GM10847 (cell line): Measurements from ENCODE around the gene TOMM40L.

Experiments
- POLR2A ChIP-seq: IDR thresholded peaks from 2 replicates; pipeline ENCODE4 v1.6.1; 2011; ENCODE audit not compliant: insufficient read length; ENCODE audit errors: extremely low read depth

TOMM40L gene

DNA sequence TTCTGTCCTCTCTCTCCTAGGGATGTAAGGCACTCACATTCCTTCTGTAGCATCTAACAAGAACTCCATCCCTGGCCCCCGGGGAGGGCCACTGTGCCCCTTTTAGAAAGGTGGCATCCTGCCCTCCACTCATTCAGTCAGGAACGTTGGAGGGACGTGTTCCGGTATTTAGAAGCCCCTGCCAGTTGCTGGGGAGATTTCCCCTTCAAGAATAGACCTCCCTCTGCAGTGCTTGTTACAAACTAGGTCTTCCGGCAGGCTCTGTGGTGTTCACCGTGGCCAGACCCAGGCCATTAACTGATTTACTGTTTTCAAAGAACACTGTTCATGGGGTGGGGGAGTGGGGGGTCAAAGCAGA is 33.5 kb downstream of the TOMM40L start:
- TF ChIP-seq POLR2A = no peak

DNA sequence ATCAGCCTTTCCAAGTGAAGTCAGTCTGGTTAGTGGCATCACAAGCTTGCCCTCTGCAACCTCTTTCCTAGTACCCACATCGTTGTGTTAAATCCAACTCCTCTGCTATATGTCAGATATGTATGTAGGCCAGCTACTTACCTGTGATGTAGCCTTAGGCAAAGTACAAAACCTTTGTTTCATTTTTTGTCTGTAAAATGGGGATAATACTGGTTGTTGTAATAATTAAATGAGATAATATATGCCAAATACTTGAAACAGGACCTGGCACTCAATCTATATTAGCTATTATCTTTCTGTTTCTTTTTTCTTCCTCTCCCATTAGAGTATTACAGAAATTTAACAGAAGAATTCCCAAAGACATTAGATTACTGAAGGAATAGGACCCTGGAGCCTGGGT is 33.9 kb downstream of the TOMM40L start:
- TF ChIP-seq POLR2A = no peak

DNA sequence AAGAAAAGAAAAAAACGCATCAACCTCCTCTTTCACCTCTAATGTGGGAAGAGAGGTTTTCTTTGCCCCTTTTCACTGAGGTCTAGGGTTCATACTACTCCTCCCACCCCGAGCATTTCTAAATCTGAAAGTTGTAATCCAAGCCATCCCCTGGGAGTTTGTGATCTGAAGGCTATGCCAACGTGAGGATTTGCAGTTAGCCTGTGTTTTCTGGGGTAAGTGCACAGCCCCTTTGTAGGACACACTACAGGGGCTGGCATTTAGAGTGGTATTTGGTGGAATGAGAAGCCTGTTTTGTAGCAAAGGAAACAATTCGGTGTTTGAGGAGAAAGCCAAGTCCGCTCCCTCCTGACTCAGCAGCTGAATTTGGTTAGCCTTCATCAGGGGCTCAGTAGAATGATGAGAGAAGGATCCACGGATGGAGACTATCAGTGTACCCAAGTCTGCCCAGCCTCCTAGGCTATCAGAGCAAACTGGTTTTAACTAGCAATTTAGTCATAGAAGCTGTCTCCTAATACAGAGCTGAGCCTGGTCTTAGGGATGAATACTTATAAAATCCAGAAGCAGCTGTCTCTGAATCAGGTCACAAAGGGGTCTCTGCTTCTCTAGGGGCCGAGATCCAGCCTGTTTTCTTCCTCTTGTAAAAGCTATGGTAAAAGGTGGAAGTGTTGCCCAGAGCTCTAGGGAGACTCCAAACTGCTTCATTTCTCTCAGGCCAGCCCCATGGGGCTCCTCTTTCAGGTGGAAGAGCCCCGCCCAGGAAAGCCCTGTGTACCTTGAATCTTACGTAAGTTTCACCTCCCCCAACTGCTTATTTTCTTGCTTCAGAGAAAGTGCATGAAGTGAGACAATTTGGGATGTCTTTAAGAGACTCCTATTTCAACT is 34.8 kb downstream of the TOMM40L start:
- TF ChIP-seq POLR2A = no peak

DNA sequence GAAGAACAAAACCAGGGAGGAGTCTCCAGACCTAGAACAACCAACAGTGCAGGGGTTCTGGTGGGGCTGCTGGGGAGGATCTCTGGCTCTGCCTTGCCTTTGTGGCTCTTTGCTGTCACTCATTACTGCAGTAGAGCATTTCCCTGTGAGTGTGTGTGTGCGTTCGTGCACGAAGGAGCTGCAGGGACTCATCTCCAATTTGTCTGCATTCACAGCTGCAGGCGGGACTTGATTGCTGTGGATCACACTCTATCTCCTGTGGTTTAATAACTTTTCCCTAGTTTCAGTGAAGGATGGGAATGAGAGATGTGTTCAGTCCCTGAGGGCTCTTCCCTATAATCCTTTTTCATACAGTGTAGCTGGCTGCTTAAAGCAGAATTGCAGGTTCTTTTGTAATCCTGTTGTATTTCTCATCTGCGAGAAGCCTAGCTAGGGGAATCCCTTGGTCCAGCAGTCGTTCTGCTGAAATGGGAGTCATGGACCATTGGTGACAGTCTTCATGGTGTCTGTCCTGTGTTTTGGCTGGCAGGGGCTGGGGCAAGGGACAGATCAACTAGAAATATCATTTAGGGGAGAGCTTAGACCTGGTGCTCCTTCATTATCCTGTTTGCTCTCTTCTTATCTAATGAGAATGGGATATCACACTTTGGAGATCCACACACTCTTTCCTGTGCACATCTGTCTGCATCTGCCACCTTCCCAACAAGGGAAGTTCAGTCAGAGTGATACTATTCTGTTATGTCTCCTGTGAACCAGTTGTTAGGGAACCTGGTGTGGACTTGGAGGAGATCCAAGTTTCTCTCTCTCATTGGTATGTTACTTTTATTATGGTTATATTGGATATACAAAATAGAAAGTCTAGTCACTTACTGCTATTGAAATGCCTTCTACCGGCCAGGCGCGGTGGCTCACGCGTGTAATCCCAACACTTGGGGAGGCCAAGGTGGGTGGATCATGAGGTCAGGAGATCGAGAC is 35.7 kb downstream of the TOMM40L start:
- TF ChIP-seq POLR2A = no peak

DNA sequence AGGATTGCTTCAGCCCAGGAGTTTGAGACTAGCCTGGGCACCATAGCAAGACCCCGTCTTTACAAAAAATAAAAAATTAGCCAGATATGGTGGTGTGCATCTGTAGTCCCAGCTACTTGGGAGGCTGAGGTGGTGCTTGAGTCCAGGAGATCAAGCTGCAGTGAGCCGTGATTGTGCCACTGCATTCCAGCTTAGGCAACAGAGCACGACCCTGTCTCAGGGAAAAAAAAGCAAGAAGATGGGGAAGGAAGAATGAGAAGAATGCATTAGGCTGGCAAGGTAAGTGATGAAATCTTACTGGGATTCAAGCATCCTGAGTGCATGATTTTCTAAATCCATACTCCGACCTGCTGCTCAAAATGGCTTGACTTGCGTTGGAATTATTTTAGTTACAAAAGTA is 39.4 kb downstream of the TOMM40L start:
- TF ChIP-seq POLR2A = no peak

DNA sequence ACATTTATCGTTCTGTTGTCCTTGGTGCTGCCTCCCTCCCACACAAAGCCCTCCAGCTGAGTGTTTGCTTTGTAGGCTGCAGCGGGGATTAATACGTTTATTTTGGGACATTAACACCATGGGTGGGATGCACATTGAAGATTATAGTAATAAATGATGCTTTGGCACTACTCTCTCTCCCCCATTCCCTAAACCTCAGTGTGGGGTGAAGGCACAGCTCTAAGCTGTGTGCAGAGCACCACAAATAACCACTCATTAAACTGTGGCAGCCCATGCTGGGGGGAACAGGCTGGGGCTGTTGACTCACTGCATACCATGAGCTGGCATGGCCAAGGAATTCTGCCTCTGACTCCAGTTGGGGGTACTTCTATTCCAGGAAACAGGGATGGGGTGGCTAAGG is 40.3 kb downstream of the TOMM40L start:
- TF ChIP-seq POLR2A = no peak

DNA sequence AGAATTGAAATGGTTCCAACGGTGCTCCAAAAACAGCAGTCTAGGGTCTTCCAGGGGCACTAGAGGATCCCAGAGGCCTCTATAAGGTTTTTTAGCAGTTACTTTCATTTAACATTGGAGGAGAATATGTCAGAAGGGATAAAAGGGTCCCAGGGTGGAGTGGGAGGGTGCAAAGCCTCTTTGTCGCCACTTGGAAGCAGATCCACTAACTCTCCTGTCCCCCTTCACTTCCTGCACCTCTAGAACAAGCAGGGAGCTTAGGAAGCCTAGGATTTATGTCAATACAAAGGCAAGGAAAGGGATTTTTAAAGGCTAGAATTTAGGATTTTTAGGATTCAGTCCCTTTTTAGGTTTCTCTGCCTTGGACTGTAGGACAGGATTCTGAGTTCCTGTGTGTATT is 41.0 kb downstream of the TOMM40L start:
- no peak for TF ChIP-seq POLR2A

DNA sequence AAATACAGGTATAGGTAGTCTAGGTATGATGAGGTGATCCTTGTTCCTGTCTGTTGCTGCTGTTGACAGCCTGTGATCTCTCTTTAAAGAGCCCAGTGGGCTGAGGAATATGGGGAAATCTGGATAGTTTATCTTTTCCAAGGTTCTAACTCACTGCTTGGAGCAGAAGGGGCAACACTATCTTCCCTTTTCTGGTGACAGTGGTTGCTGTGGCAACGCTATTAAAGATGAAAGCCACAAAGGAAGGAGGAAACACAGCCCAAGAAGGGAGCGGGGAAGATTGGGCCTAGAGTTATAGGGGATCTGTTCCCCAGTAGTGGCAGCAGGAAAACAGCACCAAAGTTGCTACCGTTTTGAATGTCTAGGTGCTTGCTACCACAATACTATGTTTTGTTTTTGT is 41.5 kb downstream of the TOMM40L start:
- no peak for TF ChIP-seq POLR2A

DNA sequence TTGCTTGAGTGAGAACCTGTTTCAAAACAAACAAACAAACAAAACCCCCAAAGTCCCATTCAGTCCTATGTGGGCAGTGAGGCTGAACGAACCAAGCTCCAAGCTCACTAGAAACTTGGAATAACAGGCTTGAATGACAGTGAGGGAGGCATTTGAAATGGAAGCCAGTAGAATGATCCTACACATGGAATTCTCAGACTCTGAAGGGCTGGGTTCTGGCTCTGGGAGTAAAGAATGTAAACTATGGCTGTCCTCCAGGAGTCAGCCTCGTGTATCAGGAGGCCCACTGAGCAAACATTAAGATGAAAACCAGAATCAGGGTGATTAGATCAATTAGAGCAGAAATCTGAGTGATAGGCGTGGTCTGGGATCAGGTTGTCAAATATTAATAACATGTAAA is 47.5 kb downstream of the TOMM40L start:
- no peak for TF ChIP-seq POLR2A

DNA sequence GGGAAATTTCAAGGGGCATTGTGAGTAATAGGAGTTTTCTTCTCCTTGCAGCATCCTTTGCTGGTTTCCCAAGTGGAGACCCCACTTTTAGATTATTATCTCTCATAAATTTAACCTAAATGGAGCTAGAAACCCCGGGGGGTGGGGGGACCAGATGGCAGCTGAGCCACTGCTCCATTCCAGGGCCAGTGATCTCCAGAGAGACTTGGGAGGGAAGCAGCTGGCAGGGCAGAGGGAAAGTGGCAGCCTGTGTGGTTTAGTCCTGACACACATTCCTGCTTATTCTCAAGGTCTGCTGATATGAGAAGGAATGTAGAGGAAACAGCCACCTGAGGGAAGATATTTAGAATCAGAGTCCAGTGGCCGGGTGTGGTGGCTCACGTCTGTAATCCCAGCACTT is 49.0 kb downstream of the TOMM40L start:
- TF ChIP-seq POLR2A = no peak
